Body of pancreas (tissue), 4 donors: ENCODE data around the gene RDH13. TPM values are rescaled to one million over a fixed set of nuclear protein-coding genes. Genes with fewer than 3 reads are reported as not detected.

Experiments
- ATAC-seq: fragments of 150-250 bp; one replicate; pipeline ENCODE4 v1.9.1; 2016
- DNase-seq, 4 donors: peaks; one replicate each; pipeline ENCODE4 v3.0.0-alpha.2; 2019
- H3K27ac ChIP-seq, 4 donors: fragments of 200-600 bp; sonication (generic); 1 replicate in 3 of 4; 2 replicates in 1 of 4; pipeline versions ENCODE4 v1.5.1 to v1.6.1; 2016 to 2019; ENCODE audit warnings: mild to moderate bottlenecking in 1 of 4, mixed read lengths in 1 of 4, moderate library complexity in 1 of 4
- H3K27me3 ChIP-seq, 2 donors: fragments of 200-600 bp; sonication (generic); one replicate each; pipeline ENCODE4 v1.6.0; 2016; ENCODE audit warnings: mild to moderate bottlenecking in 1 of 2
- H3K36me3 ChIP-seq, 2 donors: fragments of 200-600 bp; sonication (generic); replicated peaks in 1 of 2; 2 replicates each; pipeline ENCODE4 v1.5.1; 2016; ENCODE audit warnings: low read depth in 2 of 2; ENCODE audit not compliant: insufficient read depth in 1 of 2
- H3K4me1 ChIP-seq: fragments of 200-600 bp; sonication (generic); one replicate; pipeline ENCODE4 v1.6.0; 2016
- H3K4me3 ChIP-seq, 2 donors: fragments of 200-600 bp; sonication (generic); 1 replicate in 1 of 2; 2 replicates in 1 of 2; pipeline ENCODE4 v1.5.1; 2016 to 2019
- H3K9me3 ChIP-seq, 3 donors: fragments of 200-600 bp; sonication (generic); 1 replicate in 2 of 3; 2 replicates in 1 of 3; pipeline ENCODE4 v1.5.1; 2016
- CTCF ChIP-seq, 7 experiments: fragments of 450-650 bp in 4 of 7; fragments of 200-600 bp in 3 of 7; sonication (generic) in 3 of 7; IDR thresholded peaks; one replicate each; pipeline ENCODE4 v1.5.1; 2016 to 2019; ENCODE audit warnings: antibody characterized with exemption in 7 of 7
- POLR2A ChIP-seq, 3 donors: fragments of 450-650 bp; IDR thresholded peaks; one replicate each; pipeline ENCODE4 v1.6.1; 2016; ENCODE audit warnings: antibody characterized with exemption in 3 of 3, mild to moderate bottlenecking in 2 of 3
- WGBS, 2 donors: methylation state at CpG; one replicate each; pipeline ENCODE4 v1.1.5; 2017; 5-methylcytosine and 5-hydroxymethylcytosine counted together
- intact Hi-C: fragments of 100-400 bp; cut with DNase I; formaldehyde crosslinking; loops from one replicate; pipeline ENCODE4 v1.15.1; 2023
- total RNA-seq, 2 donors: library from RNA; depleted of rRNA; stranded (reverse); fragments of >200 nt; gene quantifications; one replicate each; pipeline ENCODE4 v1.1.0, GENCODE V29; 2016

The RDH13 gene
- total RNA-seq, 2 donors from 2014 or later, result 18.4 to 20.4 TPM

DNA sequence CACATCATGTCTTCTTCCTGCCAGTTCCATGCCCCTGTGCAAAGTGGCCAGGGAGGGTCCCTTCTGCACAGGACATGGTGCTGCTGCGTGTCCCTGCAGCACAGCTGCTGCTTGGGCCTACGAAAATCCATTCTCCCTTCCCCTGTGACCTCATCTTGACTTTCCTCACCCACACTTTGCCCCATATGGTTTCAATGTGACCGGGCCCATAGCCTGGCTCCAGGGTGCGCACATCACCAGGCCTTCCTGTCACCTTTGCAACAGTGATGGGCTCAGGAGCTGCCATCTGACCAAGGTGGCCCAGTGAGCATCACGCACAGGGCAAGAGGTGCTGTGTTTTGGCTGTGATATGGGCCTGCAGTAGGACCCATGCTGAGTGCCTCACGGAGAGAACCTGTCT, 43.6 kb upstream of the RDH13 start:
- no peak overlapping the region for H3K4me3 ChIP-seq
- no peak for TF ChIP-seq POLR2A (IDR thresholded peaks at IDR 0.05)
- no peak for TF ChIP-seq CTCF (IDR thresholded peaks at IDR 0.05)
- H3K4me1 ChIP-seq, result no peaks in the 10 kb centered on the region
- DNase-seq, result no peak
- intact Hi-C loops, result no loop called here
- H3K27ac ChIP-seq, result no peak overlapping the region
- no peaks in the 10 kb centered on the region for H3K9me3 ChIP-seq
- ATAC-seq, result no peak
- no peaks in the 10 kb centered on the region for H3K27me3 ChIP-seq
- WGBS, 2 donors, result 87 to 95% methylated on average over 4 to 6 of the region's 6 CpGs
- H3K36me3 ChIP-seq, result peaks cover 0 to 6% of the 10 kb centered on the region in 2 donors

DNA sequence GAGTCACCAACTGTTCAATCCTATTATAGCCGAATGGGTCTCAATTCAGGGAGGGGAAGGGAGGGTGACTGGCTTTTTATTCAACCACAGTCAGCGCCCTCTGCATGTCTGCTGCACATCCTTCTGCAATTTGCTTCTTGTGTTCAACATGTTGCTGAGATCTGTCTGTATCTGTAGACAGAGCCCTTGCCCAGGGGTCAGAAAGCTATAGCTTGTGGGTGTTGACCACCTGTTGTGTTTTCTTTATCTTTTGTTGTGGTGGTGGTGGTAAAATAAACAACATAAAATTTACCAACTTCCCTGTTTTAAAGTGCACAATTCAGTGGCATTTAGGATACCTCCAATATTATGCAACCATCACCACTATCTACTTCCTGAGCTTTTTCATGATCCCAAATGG, 42.3 kb upstream of the RDH13 start:
- DNase-seq (no peak), ATAC-seq (no peak)
- Histone ChIP-seq H3K4me1 (no peaks in the 10 kb centered on the region), H3K27me3 (no peaks in the 10 kb centered on the region), H3K27ac (no peak overlapping the region), H3K36me3 (peaks cover 0 to 6% of the 10 kb centered on the region in 2 donors), H3K4me3 (no peak overlapping the region), H3K9me3 (no peaks in the 10 kb centered on the region)
- intact Hi-C loops, result no loop called here
- TF ChIP-seq POLR2A (IDR thresholded peaks at IDR 0.05), result no peak
- no peak for TF ChIP-seq CTCF (IDR thresholded peaks at IDR 0.05)
- WGBS, 2 donors, result 82% methylated on average over 2 of the region's 2 CpGs

GRCh38 chr19:55103190-55103589, 40.2 kb upstream of the RDH13 start:
- TF ChIP-seq CTCF (IDR thresholded peaks at IDR 0.05) (no peak), POLR2A (IDR thresholded peaks at IDR 0.05) (no peak)
- Histone ChIP-seq H3K36me3 (peaks cover 0 to 6% of the 10 kb centered on the region in 2 donors), H3K27me3 (no peaks in the 10 kb centered on the region), H3K4me3 (no peak overlapping the region), H3K9me3 (no peaks in the 10 kb centered on the region), H3K27ac (no peak overlapping the region), H3K4me1 (no peaks in the 10 kb centered on the region)
- ATAC-seq, result no peak
- intact Hi-C loops, result no loop called here
- 97% methylated on average over 9 of the region's 9 CpGs for WGBS, 2 donors
- DNase-seq, result no peak

- DNase-seq, result no peak
- 89 to 90% methylated on average over 8 to 9 of the region's 10 CpGs for WGBS, 2 donors
- Histone ChIP-seq H3K4me1 (no peaks in the 10 kb centered on the region), H3K4me3 (no peak overlapping the region), H3K27me3 (no peaks in the 10 kb centered on the region), H3K9me3 (no peaks in the 10 kb centered on the region), H3K36me3 (peaks cover 0 to 6% of the 10 kb centered on the region in 2 donors), H3K27ac (no peak overlapping the region)
- intact Hi-C loops, result no loop called here
- ATAC-seq, result no peak
- TF ChIP-seq POLR2A (IDR thresholded peaks at IDR 0.05), result no peak
- no peak for TF ChIP-seq CTCF (IDR thresholded peaks at IDR 0.05)
Measured at GRCh38 chr19:55101261-55101660, 38.3 kb upstream of the RDH13 start.
